ENCODE measurements around the gene LEFTY2. TPM values are rescaled to one million over a fixed set of nuclear protein-coding genes. Genes with fewer than 3 reads are reported as not detected.
A peak's percentile ranks its signal among the peaks of the same experiment; 100 is the strongest.

Gene LEFTY2
- total RNA-seq, 1 experiment from 2014 or later = not detected

DNA sequence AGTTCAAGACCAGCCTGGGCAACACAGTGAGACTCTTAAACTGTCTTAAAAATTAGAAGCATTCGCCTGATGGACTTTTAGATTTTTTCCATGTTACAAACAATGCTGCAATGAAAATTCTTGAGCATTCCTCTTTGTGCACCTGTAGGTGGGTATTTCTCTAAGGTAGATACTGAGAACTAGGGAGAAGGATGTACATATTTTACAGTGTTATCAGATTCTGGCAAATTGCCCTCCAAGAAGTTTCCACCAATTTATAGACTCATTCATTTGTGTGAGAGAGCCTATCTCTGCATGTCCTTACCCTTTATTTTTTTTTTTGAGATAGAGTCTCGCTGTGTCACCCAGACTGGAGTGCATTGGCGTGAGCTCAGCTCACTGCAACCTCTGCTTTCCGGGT lies 12.3 kb upstream of the LEFTY2 start:
- ATAC-seq (no peak), DNase-seq (peak; percentile 42)
- intact Hi-C loops (cut with micrococcal nuclease) = no loop called here
- BruUV-seq (replicated peaks) = no TSS peak
- Histone ChIP-seq H3K9ac (ENCODE audit: low read length) (no peak overlapping the region), H3K79me2 (ENCODE audit: low read length) (no peaks in the 10 kb centered on the region), H3K4me2 (ENCODE audit: low read length) (no peak overlapping the region), H3K4me3 (ENCODE audit: low read length) (no peak overlapping the region), H2AFZ (ENCODE audit: low read length) (no peak overlapping the region), H3K9me2 (replicated peaks; ENCODE audit: low read length) (no peaks in the 10 kb centered on the region), H4K20me1 (ENCODE audit: low read length) (no peaks in the 10 kb centered on the region), H3K36me3 (ENCODE audit: low read depth, low read length) (no peaks in the 10 kb centered on the region), H3K27ac (ENCODE audit: low read length) (no peak overlapping the region), H3K27me3 (ENCODE audit: low read length) (peaks cover 6% of the 10 kb centered on the region; the same call in 1 of the 2 replicates), H3F3A (ENCODE audit: low read length, unreplicated experiment) (no peaks in the 10 kb centered on the region), H3K9me3 (ENCODE audit: low read length) (no peaks in the 10 kb centered on the region), H3K4me1 (ENCODE audit: insufficient read depth, low read length) (no peaks in the 10 kb centered on the region)
- ChIA-PET POLR2A (ENCODE audit: unreplicated experiment) (no interaction called here), CTCF (no interaction called here)
- no peak for TF ChIP-seq EZH2phosphoT487 (IDR thresholded peaks at IDR 0.05; ENCODE audit: borderline replicate concordance, low read length)
- no peak for TF ChIP-seq EZH2 (IDR thresholded peaks at IDR 0.05; ENCODE audit: low read length, unreplicated experiment)
- TF ChIP-seq, protein P1, sequence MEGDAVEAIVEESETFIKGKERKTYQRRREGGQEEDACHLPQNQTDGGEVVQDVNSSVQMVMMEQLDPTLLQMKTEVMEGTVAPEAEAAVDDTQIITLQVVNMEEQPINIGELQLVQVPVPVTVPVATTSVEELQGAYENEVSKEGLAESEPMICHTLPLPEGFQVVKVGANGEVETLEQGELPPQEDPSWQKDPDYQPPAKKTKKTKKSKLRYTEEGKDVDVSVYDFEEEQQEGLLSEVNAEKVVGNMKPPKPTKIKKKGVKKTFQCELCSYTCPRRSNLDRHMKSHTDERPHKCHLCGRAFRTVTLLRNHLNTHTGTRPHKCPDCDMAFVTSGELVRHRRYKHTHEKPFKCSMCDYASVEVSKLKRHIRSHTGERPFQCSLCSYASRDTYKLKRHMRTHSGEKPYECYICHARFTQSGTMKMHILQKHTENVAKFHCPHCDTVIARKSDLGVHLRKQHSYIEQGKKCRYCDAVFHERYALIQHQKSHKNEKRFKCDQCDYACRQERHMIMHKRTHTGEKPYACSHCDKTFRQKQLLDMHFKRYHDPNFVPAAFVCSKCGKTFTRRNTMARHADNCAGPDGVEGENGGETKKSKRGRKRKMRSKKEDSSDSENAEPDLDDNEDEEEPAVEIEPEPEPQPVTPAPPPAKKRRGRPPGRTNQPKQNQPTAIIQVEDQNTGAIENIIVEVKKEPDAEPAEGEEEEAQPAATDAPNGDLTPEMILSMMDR (conservative IDR thresholded peaks at IDR 0.05; ENCODE audit: low read depth, low read length) = no peak

DNA sequence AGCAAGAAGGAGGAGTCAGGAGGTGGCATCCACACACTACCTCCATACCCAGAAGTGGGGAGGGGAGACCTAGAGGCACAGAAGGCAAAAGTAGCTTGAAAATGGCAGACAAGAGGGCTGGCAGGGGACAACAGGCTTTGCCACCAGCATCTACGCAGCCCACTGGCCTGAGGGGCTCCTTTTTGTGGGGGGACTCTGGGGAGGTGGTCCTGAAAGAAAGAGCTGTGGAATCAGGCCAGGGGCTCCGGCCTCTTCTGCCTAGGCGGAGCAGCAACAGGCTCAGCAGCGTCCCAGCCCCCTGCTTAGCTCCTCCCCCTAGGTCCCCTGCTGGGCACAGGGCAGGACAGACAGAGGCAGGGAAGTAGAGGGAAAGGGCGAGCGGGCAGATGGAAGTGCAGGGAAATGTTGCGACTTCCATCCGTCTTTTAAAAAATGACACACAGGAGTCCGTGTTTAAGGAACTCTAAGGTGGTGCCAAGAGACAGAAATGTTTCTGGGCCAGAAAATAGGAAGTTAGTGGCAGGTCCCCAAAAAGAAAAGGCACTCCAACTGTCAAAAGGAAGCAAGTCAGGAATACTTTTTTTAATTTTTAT lies 10.0 kb upstream of the LEFTY2 start:
- CTCF ChIA-PET = no interaction called here
- DNase-seq (no peak), ATAC-seq (no peak)
- H3K27me3 ChIP-seq (ENCODE audit: low read length) = peaks cover 6% of the 10 kb centered on the region; the same call in 1 of the 2 replicates
- H3F3A ChIP-seq (ENCODE audit: low read length, unreplicated experiment) = no peaks in the 10 kb centered on the region
- no peaks in the 10 kb centered on the region for H4K20me1 ChIP-seq (ENCODE audit: low read length)
- BruUV-seq (replicated peaks) = no TSS peak
- H3K4me2 ChIP-seq (ENCODE audit: low read length) = no peak overlapping the region
- no peaks in the 10 kb centered on the region for H3K9me3 ChIP-seq (ENCODE audit: low read length)
- H3K4me1 ChIP-seq (ENCODE audit: insufficient read depth, low read length) = no peaks in the 10 kb centered on the region
- H2AFZ ChIP-seq (ENCODE audit: low read length) = no peak overlapping the region
- no peaks in the 10 kb centered on the region for H3K79me2 ChIP-seq (ENCODE audit: low read length)
- H3K9me2 ChIP-seq (replicated peaks; ENCODE audit: low read length) = no peaks in the 10 kb centered on the region
- H3K27ac ChIP-seq (ENCODE audit: low read length) = no peak overlapping the region
- intact Hi-C loops (cut with micrococcal nuclease) = no loop called here
- POLR2A ChIA-PET (ENCODE audit: unreplicated experiment) = no interaction called here
- no peak overlapping the region for H3K4me3 ChIP-seq (ENCODE audit: low read length)
- TF ChIP-seq EZH2 (IDR thresholded peaks at IDR 0.05; ENCODE audit: low read length, unreplicated experiment) = no peak
- no peak for TF ChIP-seq EZH2phosphoT487 (IDR thresholded peaks at IDR 0.05; ENCODE audit: borderline replicate concordance, low read length)
- TF ChIP-seq, protein P1 (conservative IDR thresholded peaks at IDR 0.05; ENCODE audit: low read depth, low read length) = no peak
- H3K9ac ChIP-seq (ENCODE audit: low read length) = no peak overlapping the region
- H3K36me3 ChIP-seq (ENCODE audit: low read depth, low read length) = no peaks in the 10 kb centered on the region

DNA sequence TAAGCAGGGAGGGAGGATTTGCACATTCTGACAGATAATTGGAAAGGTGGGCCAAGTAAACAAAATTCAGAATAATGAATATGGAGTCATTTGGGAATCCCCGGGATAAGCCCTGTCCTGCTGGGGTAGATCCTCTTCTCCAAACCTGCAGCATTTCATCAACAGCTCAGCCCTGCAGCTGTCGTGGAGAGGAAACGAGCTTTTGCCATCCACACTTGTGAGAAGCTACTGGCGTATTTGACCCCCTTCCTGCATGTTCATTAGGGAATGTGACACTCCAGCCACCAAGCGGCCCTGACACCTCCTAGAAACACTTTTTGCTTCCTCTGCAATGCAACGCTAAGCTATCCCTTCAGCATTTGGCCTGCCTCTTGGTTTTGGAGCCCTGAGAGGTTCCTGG lies 8.0 kb upstream of the LEFTY2 start:
- Histone ChIP-seq H3K9me2 (replicated peaks; ENCODE audit: low read length) (no peaks in the 10 kb centered on the region), H3F3A (ENCODE audit: low read length, unreplicated experiment) (no peaks in the 10 kb centered on the region), H4K20me1 (ENCODE audit: low read length) (no peaks in the 10 kb centered on the region), H3K27ac (ENCODE audit: low read length) (no peak overlapping the region), H3K79me2 (ENCODE audit: low read length) (no peaks in the 10 kb centered on the region), H3K9ac (ENCODE audit: low read length) (no peak overlapping the region), H3K36me3 (ENCODE audit: low read depth, low read length) (no peaks in the 10 kb centered on the region), H3K4me2 (ENCODE audit: low read length) (no peak overlapping the region), H3K9me3 (ENCODE audit: low read length) (no peaks in the 10 kb centered on the region), H3K27me3 (ENCODE audit: low read length) (peaks cover 6% of the 10 kb centered on the region; the same call in 1 of the 2 replicates), H3K4me1 (ENCODE audit: insufficient read depth, low read length) (no peaks in the 10 kb centered on the region), H3K4me3 (ENCODE audit: low read length) (no peak overlapping the region), H2AFZ (ENCODE audit: low read length) (no peak overlapping the region)
- CTCF ChIA-PET = no interaction called here
- DNase-seq (no peak), ATAC-seq (no peak)
- BruUV-seq (replicated peaks) = no TSS peak
- TF ChIP-seq EZH2phosphoT487 (IDR thresholded peaks at IDR 0.05; ENCODE audit: borderline replicate concordance, low read length) = no peak
- no peak for TF ChIP-seq EZH2 (IDR thresholded peaks at IDR 0.05; ENCODE audit: low read length, unreplicated experiment)
- TF ChIP-seq, protein P1 (conservative IDR thresholded peaks at IDR 0.05; ENCODE audit: low read depth, low read length) = no peak
- POLR2A ChIA-PET (ENCODE audit: unreplicated experiment) = no interaction called here
- intact Hi-C loops (cut with micrococcal nuclease) = no loop called here

Measured in PC-3 (cell line).